HCT116 (cell line): ENCODE measurements around the gene SLC15A2. TPM values are rescaled to one million over a fixed set of nuclear protein-coding genes. Genes with fewer than 3 reads are reported as not detected.

Source experiments
- ATAC-seq: fragments of 200-7000 bp; cut with Tn5 transposase; 2 replicates; pipeline ENCODE4 v1.9.1; 2020; ENCODE audit warnings: mild to moderate bottlenecking, moderate library complexity
- BruUV-seq: library from RNA; stranded (reverse); fragments of 400-500 nt; replicated peaks from 2 replicates; lab custom pipeline; 2021; lab: Mats Ljungman, UMichigan
- CTCF ChIA-PET: fragments of 300-600 bp; sonication (Branson Sonifier 250); formaldehyde crosslinking; loops from one replicate; lab custom pipeline; 2021; ENCODE audit warnings: antibody characterized with exemption; lab: Charles Lee
- POLR2A ChIA-PET: fragments of 300-600, 350-600 bp; sonication (Branson Sonifier 250); formaldehyde crosslinking; loops from one replicate; lab custom pipeline; 2021; ENCODE audit warnings: antibody characterized with exemption; lab: Charles Lee
- RAD21 ChIA-PET, 2 experiments: fragments of 300-600 bp; sonication (Branson Sonifier 250); formaldehyde crosslinking; loops; one replicate each; lab custom pipeline; 2023; ENCODE audit warnings: low total read pairs in 2 of 2; ENCODE audit not compliant: uncharacterized antibody in 2 of 2, unreplicated experiment in 2 of 2, low non-redundant PET in 1 of 2; lab: Charles Lee
- DNase-seq: peaks from one replicate; pipeline ENCODE4 v3.0.0-alpha.2; 2010; ENCODE audit warnings: low read depth, low spot score
- H2AFZ ChIP-seq: fragments of 200-600 bp; shearing (Covaris generic), sonication (generic); 2 replicates; pipeline ENCODE4 v1.6.1; 2017; ENCODE audit warnings: low read depth, mixed run types, mixed read lengths, antibody characterized with exemption, low read length; ENCODE audit not compliant: poor library complexity, severe bottlenecking
- H3K27ac ChIP-seq: 2 replicates; pipeline ENCODE4 v1.5.1; 2012; ENCODE audit warnings: low read depth, low read length
- H3K27me3 ChIP-seq: fragments of 200-600 bp; sonication (generic); 2 replicates; pipeline ENCODE4 v1.6.1; 2016; ENCODE audit warnings: mixed run types, low read length, mixed read lengths; ENCODE audit not compliant: insufficient read depth
- H3K36me3 ChIP-seq, 2 experiments: fragments of 200-500 bp in 1 of 2; fragments of 200-600 bp in 1 of 2; sonication (Bioruptor generic) in 1 of 2; sonication (generic) in 1 of 2; 2 replicates each; pipeline versions ENCODE4 v1.5.1 to v1.6.1; 2014 to 2016; ENCODE audit warnings: low read length in 2 of 2, inconsistent platforms in 1 of 2, mixed read lengths in 1 of 2, mixed run types in 1 of 2; ENCODE audit not compliant: insufficient read depth in 2 of 2, control insufficient read depth in 1 of 2
- H3K4me1 ChIP-seq, 2 experiments: fragments of 200-600 bp in 1 of 2; sonication (generic) in 1 of 2; 2 replicates each; pipeline versions ENCODE4 v1.5.1 to v1.6.1; 2012 to 2017; ENCODE audit warnings: low read length in 2 of 2, inconsistent platforms in 1 of 2, mild to moderate bottlenecking in 1 of 2, mixed read lengths in 1 of 2, mixed run types in 1 of 2, moderate library complexity in 1 of 2; ENCODE audit not compliant: insufficient read depth in 2 of 2, control insufficient read depth in 1 of 2
- H3K4me2 ChIP-seq: fragments of 200-600 bp; sonication (generic); 2 replicates; pipeline ENCODE4 v1.6.1; 2017; ENCODE audit warnings: mixed run types, low read length, mixed read lengths
- H3K4me3 ChIP-seq, 2 experiments: fragments of 200-600 bp in 1 of 2; sonication (generic) in 1 of 2; replicated peaks in 1 of 2; 2 replicates each; pipeline ENCODE4 v1.5.1; 2011 to 2016; ENCODE audit warnings: low read length in 2 of 2, control low read depth in 1 of 2, low read depth in 1 of 2, mild to moderate bottlenecking in 1 of 2, mixed read lengths in 1 of 2, mixed run types in 1 of 2
- H3K79me2 ChIP-seq: fragments of 200-600 bp; sonication (generic); 2 replicates; pipeline ENCODE4 v1.6.1; 2017; ENCODE audit warnings: mild to moderate bottlenecking, mixed run types, low read length, moderate library complexity, mixed read lengths; ENCODE audit not compliant: insufficient read depth
- H3K9ac ChIP-seq: fragments of 200-600 bp; sonication (generic); 2 replicates; pipeline ENCODE4 v1.6.1; 2016; ENCODE audit warnings: low read length, mixed read lengths
- H3K9me2 ChIP-seq: fragments of 200-600 bp; sonication (generic), shearing (Covaris generic); 2 replicates; pipeline ENCODE4 v1.6.1; 2017; ENCODE audit warnings: mixed run types, mild to moderate bottlenecking, moderate library complexity; ENCODE audit not compliant: insufficient read depth
- H3K9me3 ChIP-seq, 2 experiments: fragments of 200-500 bp in 1 of 2; fragments of 200-600 bp in 1 of 2; sonication (Bioruptor generic) in 1 of 2; sonication (generic) in 1 of 2; 2 replicates each; pipeline ENCODE4 v1.6.1; 2014 to 2017; ENCODE audit warnings: low read length in 2 of 2, mixed read lengths in 2 of 2, inconsistent platforms in 1 of 2, low read depth in 1 of 2, mild to moderate bottlenecking in 1 of 2, mixed run types in 1 of 2, moderate library complexity in 1 of 2; ENCODE audit not compliant: control insufficient read depth in 1 of 2, insufficient read depth in 1 of 2
- H4K20me1 ChIP-seq: fragments of 200-600 bp; sonication (generic), shearing (Covaris generic); 2 replicates; pipeline ENCODE4 v1.6.1; 2017; ENCODE audit warnings: mixed run types, mild to moderate bottlenecking, moderate library complexity; ENCODE audit not compliant: insufficient read depth
- CTCF ChIP-seq, 3 experiments: fragments of 200-600 bp in 1 of 3; sonication (generic) in 1 of 3; IDR thresholded peaks in 2 of 3; conservative IDR thresholded peaks in 1 of 3; 2 replicates each; pipeline ENCODE4 v1.5.1; 2012 to 2017; ENCODE audit warnings: low read depth in 2 of 3, low read length in 2 of 3, antibody characterized with exemption in 1 of 3, borderline replicate concordance in 1 of 3, control low read depth in 1 of 3, mild to moderate bottlenecking in 1 of 3, mixed read lengths in 1 of 3, mixed run types in 1 of 3, moderate library complexity in 1 of 3; ENCODE audit not compliant: insufficient read depth in 1 of 3
- EGR1 ChIP-seq: IDR thresholded peaks from 2 replicates; pipeline ENCODE4 v1.6.1; 2012; ENCODE audit warnings: low read depth
- MAX ChIP-seq: IDR thresholded peaks from 2 replicates; pipeline ENCODE4 v1.6.1; 2012
- ZBTB33 ChIP-seq: IDR thresholded peaks from 2 replicates; pipeline ENCODE4 v1.6.1; 2011; ENCODE audit warnings: mild to moderate bottlenecking, low read length, moderate library complexity; ENCODE audit not compliant: insufficient replicate concordance; ENCODE audit errors: extremely low read depth
- ZNF274 ChIP-seq: fragments of 200-500 bp; sonication (Bioruptor generic); IDR thresholded peaks from 2 replicates; pipeline ENCODE4 v1.6.1; 2014; ENCODE audit warnings: mild to moderate bottlenecking, low read depth, low read length, inconsistent platforms
- intact Hi-C: fragments of 100-400 bp; cut with micrococcal nuclease; formaldehyde crosslinking; loops from 2 replicates; pipeline ENCODE4 v1.10.0; 2022
- total RNA-seq: library from RNA; stranded (reverse); gene quantifications from one replicate; pipeline ENCODE4 v1.2.1, GENCODE V29; 2021; ENCODE audit not compliant: unreplicated experiment

SLC15A2 gene
- total RNA-seq, 1 experiment from 2014 or later = 0.96 TPM

GRCh38 chr3:121943431-121943830 lies 49.2 kb downstream of the SLC15A2 start:
- BruUV-seq = no TSS peak
- ATAC-seq = no peak
- H3K27me3 ChIP-seq = no peaks in the 10 kb centered on the region

GRCh38 chr3:121948641-121949040 lies 54.4 kb downstream of the SLC15A2 start:
- no peaks in the 10 kb centered on the region for H3K27me3 ChIP-seq
- H3K9me3 ChIP-seq = no peaks in the 10 kb centered on the region
- H3K9ac ChIP-seq = no peak overlapping the region
- H3K27ac ChIP-seq = no peak overlapping the region
- no peak overlapping the region for H3K4me2 ChIP-seq
- H2AFZ ChIP-seq = no peak overlapping the region
- no peaks in the 10 kb centered on the region for H3K36me3 ChIP-seq
- no peaks in the 10 kb centered on the region for H4K20me1 ChIP-seq
- no peak for TF ChIP-seq ZBTB33
- no peak for TF ChIP-seq ZNF274
- no peak for TF ChIP-seq MAX
- no peak for TF ChIP-seq EGR1
- CTCF ChIA-PET = no interaction called here
- POLR2A ChIA-PET = no interaction called here
- DNase-seq (no peak), ATAC-seq (no peak)
- intact Hi-C loops = no loop called here
- H3K4me3 ChIP-seq = no peak overlapping the region
- no peaks in the 10 kb centered on the region for H3K79me2 ChIP-seq
- RAD21 ChIA-PET = no interaction called here
- H3K4me1 ChIP-seq = no peaks in the 10 kb centered on the region
- no TSS peak for BruUV-seq
- no peaks in the 10 kb centered on the region for H3K9me2 ChIP-seq

More at GRCh38 chr3:121943431-121943830, 49.2 kb downstream of the SLC15A2 start:
- Histone ChIP-seq H3K79me2 (no peaks in the 10 kb centered on the region), H3K9me3 (no peaks in the 10 kb centered on the region), H2AFZ (no peak overlapping the region), H3K4me3 (no peak overlapping the region), H3K36me3 (no peaks in the 10 kb centered on the region), H3K27ac (no peak overlapping the region), H3K4me2 (no peak overlapping the region), H3K9me2 (no peaks in the 10 kb centered on the region), H3K9ac (no peak overlapping the region), H4K20me1 (no peaks in the 10 kb centered on the region), H3K4me1 (peaks cover 0 to 2% of the 10 kb centered on the region in 2 experiments; a peak in 2 of 4 replicates)
- no peak for DNase-seq
- CTCF ChIA-PET = no interaction called here
- POLR2A ChIA-PET = no interaction called here
- intact Hi-C loops = no loop called here
- RAD21 ChIA-PET = no interaction called here
- no peak for TF ChIP-seq CTCF (IDR thresholded peaks at IDR 0.05 in 2 of 3, conservative IDR thresholded peaks at IDR 0.05 in 1 of 3; ENCODE audit: borderline replicate concordance in 1 of 3, insufficient read depth in 1 of 3, low read depth in 2 of 3, low read length in 2 of 3)
